ENCODE data around the gene KCNB1. TPM values are rescaled to one million over a fixed set of nuclear protein-coding genes. Genes with fewer than 3 reads are reported as not detected.

KCNB1 gene
- total RNA-seq (2014; rRNA removed; shearing (Covaris generic)): 0.11 TPM in 1 of 2 replicates, not detected in the other
- 0.13 TPM in 1 of 2 replicates, not detected in the other for polyA plus RNA-seq (2016; fragmentation: Nextera tagmentation; extraction: Ambion mirVana)

DNA sequence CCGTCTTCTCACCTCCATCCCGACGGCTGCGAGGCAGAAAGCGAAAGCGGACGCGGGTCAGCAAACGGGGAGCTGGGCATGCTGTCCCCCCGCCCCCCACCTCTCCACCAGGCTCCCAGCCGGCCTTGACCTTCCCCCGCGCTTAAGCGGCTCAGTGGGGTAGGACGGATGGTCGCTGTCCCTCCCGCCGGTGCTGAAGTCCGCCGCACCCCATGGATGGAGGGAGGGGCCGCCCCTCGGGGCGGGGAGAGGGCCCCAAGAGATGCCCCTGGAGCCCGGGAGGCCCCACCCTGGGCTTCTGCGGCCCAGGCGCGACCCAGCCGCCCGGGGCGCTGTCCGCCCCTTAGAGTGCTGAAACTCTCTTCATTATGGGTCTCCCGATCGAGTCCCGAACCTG is at the start of gene KCNB1:
KCNB1 (minus strand) TSS at position 48 of the 397 bp plus-strand sequence. CDS start 188 bp downstream, outside the sequence.
- Histone ChIP-seq H3K9me2 (ENCODE audit: insufficient read depth) (no peaks in the 10 kb centered on the region), H3K27ac (no peak within 1 kb of the TSS), H3K9me3 (ENCODE audit: low read depth) (no peaks in the 10 kb centered on the region), H3K4me1 (ENCODE audit: insufficient read depth) (no peaks in the 10 kb centered on the region), H3K36me3 (ENCODE audit: low read depth) (no peaks in the 10 kb centered on the region), H3K9ac (no peak within 1 kb of the TSS), H3K4me2 (ENCODE audit: unreplicated experiment) (no peak within 1 kb of the TSS), H3K27me3 (replicated peaks; ENCODE audit: insufficient read depth) (peaks cover 49% of the 10 kb centered on the region), H3K79me2 (ENCODE audit: insufficient read depth) (no peaks in the 10 kb centered on the region), H4K20me1 (ENCODE audit: insufficient read depth) (no peaks in the 10 kb centered on the region), H2AFZ (no peak within 1 kb of the TSS), H3K4me3 (0 out of 2 replicates have a peak within 1 kb of the TSS, but pooled peaks have one; percentile 35), H3F3A (ENCODE audit: insufficient read depth) (no peaks in the 10 kb centered on the region)
- TF ChIP-seq EZH2phosphoT487 (IDR thresholded peaks at IDR 0.05; ENCODE audit: insufficient read depth, low read depth): no peak
- no peak for TF ChIP-seq EZH2 (IDR thresholded peaks at IDR 0.05; ENCODE audit: insufficient read depth, poor library complexity, severe bottlenecking)
- in situ Hi-C loops (cut with MboI): no loop called here
- 2 to 8% methylated on average over 16 to 34 of the region's 34 CpGs for WGBS, 2 experiments (ENCODE audit: low coverage in 1 of 2, low lambda C conversion rate in 2 of 2, missing lambda C conversion rate in 2 of 2)
- DNase-seq: peak; percentile 72

DNA sequence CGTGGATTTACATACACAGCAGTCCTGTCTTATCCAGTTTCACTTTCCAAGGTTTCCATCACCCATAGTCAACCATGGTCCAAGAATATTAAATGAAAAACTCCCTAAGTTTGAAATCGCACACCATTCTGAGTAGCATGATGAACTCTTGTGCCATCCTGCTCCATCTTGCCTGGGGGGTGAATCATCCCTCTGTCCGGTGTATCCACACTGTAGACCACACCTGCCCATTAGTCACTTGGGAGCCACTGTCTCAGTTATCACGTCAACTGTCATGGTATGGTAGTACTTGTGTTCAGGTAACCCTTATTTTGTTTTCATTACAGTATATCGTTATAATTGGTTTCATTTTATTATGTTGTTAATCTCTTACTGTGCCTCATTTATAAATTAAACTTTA is 47.0 kb upstream of the KCNB1 start:
- peaks cover 79% of the 10 kb centered on the region for H3K36me3 ChIP-seq (ENCODE audit: low read depth)
- no peaks in the 10 kb centered on the region for H3K9me2 ChIP-seq (ENCODE audit: insufficient read depth)
- H3K9me3 ChIP-seq (ENCODE audit: low read depth): no peaks in the 10 kb centered on the region
- H3K79me2 ChIP-seq (ENCODE audit: insufficient read depth): no peaks in the 10 kb centered on the region
- no peaks in the 10 kb centered on the region for H3K4me1 ChIP-seq (ENCODE audit: insufficient read depth)
- no peak overlapping the region for H3K27ac ChIP-seq
- WGBS, 2 experiments (ENCODE audit: low coverage in 1 of 2, low lambda C conversion rate in 2 of 2, missing lambda C conversion rate in 2 of 2): 87 to 95% methylated on average over 5 of the region's 5 CpGs
- H3F3A ChIP-seq (ENCODE audit: insufficient read depth): peaks cover 65% of the 10 kb centered on the region
- no peaks in the 10 kb centered on the region for H4K20me1 ChIP-seq (ENCODE audit: insufficient read depth)
- in situ Hi-C loops (cut with MboI): no loop called here
- no peak for DNase-seq
- H3K9ac ChIP-seq: no peak overlapping the region
- H3K4me3 ChIP-seq: no peak overlapping the region
- H3K4me2 ChIP-seq (ENCODE audit: unreplicated experiment): no peak overlapping the region
- H2AFZ ChIP-seq: no peak overlapping the region
- TF ChIP-seq EZH2 (IDR thresholded peaks at IDR 0.05; ENCODE audit: insufficient read depth, poor library complexity, severe bottlenecking) (no peak), EZH2phosphoT487 (IDR thresholded peaks at IDR 0.05; ENCODE audit: insufficient read depth, low read depth) (no peak)
- no peaks in the 10 kb centered on the region for H3K27me3 ChIP-seq (replicated peaks; ENCODE audit: insufficient read depth)

DNA sequence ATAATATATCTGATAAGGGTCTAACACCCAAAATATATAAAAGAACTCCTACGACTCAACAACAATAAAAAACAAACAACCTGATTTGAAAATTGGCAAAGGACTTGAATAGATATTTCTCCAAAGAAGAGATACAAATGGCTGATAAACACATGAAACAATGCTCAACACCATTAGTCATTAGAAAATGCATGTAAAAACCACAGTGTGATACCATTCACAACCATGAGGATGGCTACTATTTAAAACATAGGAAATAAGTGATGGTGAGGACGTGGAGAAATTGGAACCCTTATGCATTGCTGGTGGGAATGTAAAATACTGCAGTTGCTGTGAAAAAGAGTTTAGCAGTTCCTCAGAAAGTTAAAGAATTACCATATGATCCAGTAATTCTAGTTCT is 44.1 kb upstream of the KCNB1 start:
- peaks cover 69% of the 10 kb centered on the region for H3K36me3 ChIP-seq (ENCODE audit: low read depth)
- no peak overlapping the region for H3K9ac ChIP-seq
- no peaks in the 10 kb centered on the region for H3K9me3 ChIP-seq (ENCODE audit: low read depth)
- no peaks in the 10 kb centered on the region for H3K27me3 ChIP-seq (replicated peaks; ENCODE audit: insufficient read depth)
- H4K20me1 ChIP-seq (ENCODE audit: insufficient read depth): no peaks in the 10 kb centered on the region
- no peak overlapping the region for H3K27ac ChIP-seq
- in situ Hi-C loops (cut with MboI): no loop called here
- no peaks in the 10 kb centered on the region for H3K79me2 ChIP-seq (ENCODE audit: insufficient read depth)
- no peak for TF ChIP-seq EZH2phosphoT487 (IDR thresholded peaks at IDR 0.05; ENCODE audit: insufficient read depth, low read depth)
- no peak for TF ChIP-seq EZH2 (IDR thresholded peaks at IDR 0.05; ENCODE audit: insufficient read depth, poor library complexity, severe bottlenecking)
- H3F3A ChIP-seq (ENCODE audit: insufficient read depth): peaks cover 52% of the 10 kb centered on the region
- H3K4me2 ChIP-seq (ENCODE audit: unreplicated experiment): no peak overlapping the region
- H3K4me3 ChIP-seq: no peak overlapping the region
- WGBS, 2 experiments (ENCODE audit: low coverage in 1 of 2, low lambda C conversion rate in 2 of 2, missing lambda C conversion rate in 2 of 2): 95% methylated on average over 2 of the region's 2 CpGs
- no peaks in the 10 kb centered on the region for H3K9me2 ChIP-seq (ENCODE audit: insufficient read depth)
- no peak for DNase-seq
- H2AFZ ChIP-seq: no peak overlapping the region
- H3K4me1 ChIP-seq (ENCODE audit: insufficient read depth): no peaks in the 10 kb centered on the region

DNA sequence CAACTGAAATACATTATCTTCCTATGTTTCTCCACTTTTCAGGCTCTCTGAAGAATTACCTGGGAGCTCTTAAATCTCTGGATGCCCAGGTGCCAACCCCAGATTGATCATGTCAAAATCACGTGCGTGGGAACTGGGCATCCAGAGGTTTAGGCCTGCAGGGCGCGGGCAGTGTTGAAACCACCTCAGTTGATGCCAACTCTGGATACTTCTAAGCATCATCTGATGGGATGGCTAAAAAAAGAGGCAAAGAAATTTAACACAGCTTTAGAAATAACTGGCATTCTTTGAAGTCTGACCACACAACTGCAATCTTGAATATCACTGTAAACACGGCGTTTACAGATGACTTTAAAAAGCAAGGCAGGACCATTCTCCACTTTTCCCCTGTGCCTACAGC is 43.6 kb upstream of the KCNB1 start:
- Histone ChIP-seq H3K27me3 (replicated peaks; ENCODE audit: insufficient read depth) (no peaks in the 10 kb centered on the region), H4K20me1 (ENCODE audit: insufficient read depth) (no peaks in the 10 kb centered on the region), H3K36me3 (ENCODE audit: low read depth) (peaks cover 71% of the 10 kb centered on the region), H3K79me2 (ENCODE audit: insufficient read depth) (no peaks in the 10 kb centered on the region), H3K9me3 (ENCODE audit: low read depth) (no peaks in the 10 kb centered on the region), H2AFZ (no peak overlapping the region), H3K4me1 (ENCODE audit: insufficient read depth) (no peaks in the 10 kb centered on the region), H3K4me2 (ENCODE audit: unreplicated experiment) (no peak overlapping the region), H3F3A (ENCODE audit: insufficient read depth) (peaks cover 52% of the 10 kb centered on the region), H3K9ac (no peak overlapping the region), H3K4me3 (no peak overlapping the region), H3K27ac (no peak overlapping the region), H3K9me2 (ENCODE audit: insufficient read depth) (no peaks in the 10 kb centered on the region)
- in situ Hi-C loops (cut with MboI): no loop called here
- TF ChIP-seq EZH2phosphoT487 (IDR thresholded peaks at IDR 0.05; ENCODE audit: insufficient read depth, low read depth) (no peak), EZH2 (IDR thresholded peaks at IDR 0.05; ENCODE audit: insufficient read depth, poor library complexity, severe bottlenecking) (no peak)
- DNase-seq: no peak
- 87 to 90% methylated on average over 6 of the region's 6 CpGs for WGBS, 2 experiments (ENCODE audit: low coverage in 1 of 2, low lambda C conversion rate in 2 of 2, missing lambda C conversion rate in 2 of 2)
